ELF-1 (cell line): ENCODE measurements around the gene UNC93B1.

ENCODE experiments used
- DNase-seq: peaks from one replicate; pipeline ENCODE4 v3.0.0-alpha.2; 2016; ENCODE audit warnings: low read depth, low spot score

The UNC93B1 gene, protein sequence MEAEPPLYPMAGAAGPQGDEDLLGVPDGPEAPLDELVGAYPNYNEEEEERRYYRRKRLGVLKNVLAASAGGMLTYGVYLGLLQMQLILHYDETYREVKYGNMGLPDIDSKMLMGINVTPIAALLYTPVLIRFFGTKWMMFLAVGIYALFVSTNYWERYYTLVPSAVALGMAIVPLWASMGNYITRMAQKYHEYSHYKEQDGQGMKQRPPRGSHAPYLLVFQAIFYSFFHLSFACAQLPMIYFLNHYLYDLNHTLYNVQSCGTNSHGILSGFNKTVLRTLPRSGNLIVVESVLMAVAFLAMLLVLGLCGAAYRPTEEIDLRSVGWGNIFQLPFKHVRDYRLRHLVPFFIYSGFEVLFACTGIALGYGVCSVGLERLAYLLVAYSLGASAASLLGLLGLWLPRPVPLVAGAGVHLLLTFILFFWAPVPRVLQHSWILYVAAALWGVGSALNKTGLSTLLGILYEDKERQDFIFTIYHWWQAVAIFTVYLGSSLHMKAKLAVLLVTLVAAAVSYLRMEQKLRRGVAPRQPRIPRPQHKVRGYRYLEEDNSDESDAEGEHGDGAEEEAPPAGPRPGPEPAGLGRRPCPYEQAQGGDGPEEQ

DNA sequence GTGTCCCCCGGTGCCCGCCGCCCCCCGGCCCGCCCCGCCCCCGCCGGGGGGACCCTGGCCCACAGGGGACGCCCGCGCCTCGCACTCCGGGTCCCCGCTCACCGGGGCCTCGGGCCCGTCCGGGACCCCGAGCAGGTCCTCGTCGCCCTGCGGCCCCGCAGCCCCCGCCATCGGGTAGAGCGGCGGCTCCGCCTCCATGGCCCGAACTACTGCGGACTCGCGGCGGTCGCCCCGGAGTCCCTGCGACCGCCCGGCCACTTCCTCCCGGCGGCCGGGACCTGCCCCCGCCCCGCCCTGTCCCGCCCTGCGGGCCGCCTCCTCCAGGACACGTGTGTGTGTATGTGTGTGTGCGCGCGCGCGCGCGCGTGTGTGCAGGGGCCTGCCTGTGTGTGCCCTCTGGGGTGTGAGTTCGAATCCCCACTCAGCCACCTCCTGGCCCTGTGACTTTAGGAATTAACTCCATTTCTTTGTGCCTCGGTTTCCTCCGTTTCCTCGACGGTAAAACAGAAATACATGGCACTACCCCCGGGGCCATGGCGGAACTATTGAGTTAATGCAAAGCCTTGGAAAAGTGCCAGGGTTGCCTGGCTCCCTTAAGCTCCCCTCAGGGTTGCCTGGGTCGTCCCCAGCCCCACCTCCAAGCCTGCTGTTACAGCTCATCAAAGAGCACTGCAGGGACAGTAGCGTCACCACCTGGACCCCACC, at the start of gene UNC93B1:
Gene UNC93B1, minus strand, starts transcription at position 252 of the 705 bp plus-strand sequence. Its CDS starts 54 bp downstream, at position 198.
- DNase-seq, result peak; percentile 68

DNA sequence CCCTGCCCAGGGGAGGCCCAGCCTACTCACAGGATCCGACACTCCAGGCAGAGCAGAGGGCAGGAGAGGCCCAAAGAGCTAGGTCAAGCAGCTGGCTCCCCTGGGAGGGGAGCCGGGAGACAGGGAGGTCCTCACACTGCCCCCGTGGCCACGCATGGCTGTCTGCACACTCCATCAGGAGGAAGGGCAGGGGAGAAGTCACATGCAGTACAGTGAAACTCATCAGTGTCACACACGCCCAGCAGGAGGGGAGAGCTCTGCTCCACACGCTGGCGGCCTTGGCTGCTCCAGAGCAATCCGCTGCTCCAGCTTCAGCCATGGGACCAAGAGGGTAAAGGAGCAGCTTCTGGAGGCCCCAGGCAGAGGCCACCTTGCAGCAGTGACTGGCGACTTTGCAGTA, 49.2 kb upstream of the UNC93B1 start:
- DNase-seq, result no peak

DNA sequence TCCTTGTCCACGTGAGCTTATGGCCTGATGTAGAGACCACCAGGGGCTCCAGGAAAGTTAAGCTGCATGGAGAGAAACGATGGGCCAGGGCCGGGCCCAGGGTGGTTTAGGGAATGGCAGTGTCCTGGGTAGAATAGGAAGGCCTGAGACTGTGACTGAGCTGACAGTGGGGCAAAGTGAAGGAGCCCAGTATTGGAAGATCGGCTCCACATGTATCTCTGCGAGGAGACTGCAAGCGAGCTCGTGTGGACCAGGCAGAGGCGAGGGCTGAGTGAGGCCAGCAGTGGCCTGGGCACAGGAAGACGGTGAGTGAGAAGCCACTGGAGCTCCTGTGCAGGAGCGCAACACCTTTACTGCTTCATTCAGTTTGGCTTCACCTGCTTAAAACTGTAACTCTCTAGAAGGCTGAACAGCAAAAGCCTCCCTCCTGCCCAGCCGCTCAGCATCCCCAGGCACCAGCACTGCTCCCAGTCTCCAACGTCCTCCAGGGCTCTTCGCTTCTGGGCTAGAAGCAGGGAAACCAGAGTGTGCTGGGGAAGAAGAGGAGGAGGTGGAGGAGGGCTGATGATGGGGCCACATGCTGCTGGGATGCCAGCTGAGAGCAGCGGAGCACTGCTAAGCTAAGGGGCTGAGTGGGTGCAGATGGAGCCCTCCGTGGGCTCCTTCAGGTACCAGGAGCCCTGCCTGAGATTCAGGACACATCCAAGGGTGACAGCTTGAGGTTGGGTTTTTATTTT, 48.4 kb upstream of the UNC93B1 start:
- DNase-seq, result no peak

DNA sequence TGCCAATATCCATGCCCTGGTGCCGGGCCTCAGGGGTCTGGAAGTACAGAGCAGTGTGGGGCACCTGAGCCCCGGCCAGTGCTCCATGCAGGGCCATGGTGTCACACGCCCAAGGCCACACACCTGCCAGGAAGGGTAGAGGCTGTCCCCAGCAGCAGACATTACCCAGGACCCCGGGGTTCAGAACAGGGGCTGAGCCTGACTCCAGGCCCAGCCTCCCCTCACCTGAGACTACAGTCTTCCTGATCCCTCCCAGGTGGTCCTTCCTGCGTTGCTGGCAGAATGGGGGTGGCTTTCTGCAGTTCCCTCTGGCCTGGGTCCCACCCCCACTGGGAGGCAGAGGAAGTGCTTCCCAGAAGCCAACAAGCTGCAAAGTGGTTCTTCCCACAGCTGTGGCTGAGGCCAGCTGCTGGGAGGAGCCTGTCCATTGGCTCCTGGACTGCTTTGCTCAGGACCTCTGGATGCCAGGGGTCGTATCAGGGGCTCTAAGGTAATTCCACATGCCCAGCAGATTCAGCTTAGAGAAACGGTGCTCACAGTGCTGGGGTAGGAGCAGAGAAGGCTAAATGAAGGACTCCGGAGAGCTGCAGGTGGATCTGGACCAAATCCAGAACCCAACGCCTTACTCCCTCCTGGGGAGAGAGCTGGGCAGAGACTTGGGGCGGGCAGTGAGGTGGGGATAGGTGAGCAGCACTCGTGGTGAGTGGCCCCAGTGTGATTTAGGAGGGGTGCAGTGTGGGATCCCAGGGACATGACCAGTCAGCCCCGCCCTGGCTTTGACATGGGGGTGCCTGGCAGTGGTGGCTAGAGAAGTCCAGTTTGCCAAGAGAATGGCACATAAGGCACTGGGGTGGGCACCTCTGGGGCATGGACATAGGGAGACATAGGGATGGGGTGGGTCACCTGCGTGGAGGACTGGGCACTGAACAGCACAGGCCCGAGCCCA, 47.6 kb upstream of the UNC93B1 start:
- DNase-seq, result no peak

DNA sequence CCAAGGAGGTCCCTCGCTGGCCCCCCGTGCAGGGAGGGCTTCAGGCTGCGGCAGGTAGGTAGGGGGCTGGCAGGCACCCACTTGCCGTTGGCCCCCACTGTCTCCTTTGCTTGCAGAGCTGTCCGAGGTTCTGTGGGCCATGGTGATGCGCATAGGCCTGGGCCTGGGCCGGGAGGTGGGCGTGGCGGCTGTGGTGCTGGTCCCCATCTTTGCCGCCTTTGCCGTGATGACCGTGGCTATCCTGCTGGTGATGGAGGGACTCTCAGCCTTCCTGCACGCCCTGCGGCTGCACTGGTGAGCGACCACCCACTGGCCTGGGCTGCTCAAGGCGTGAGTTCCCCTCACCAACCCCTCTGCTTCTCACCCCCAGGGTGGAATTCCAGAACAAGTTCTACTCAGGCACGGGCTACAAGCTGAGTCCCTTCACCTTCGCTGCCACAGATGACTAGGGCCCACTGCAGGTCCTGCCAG, 46.5 kb upstream of the UNC93B1 start:
- DNase-seq, result no peak

DNA sequence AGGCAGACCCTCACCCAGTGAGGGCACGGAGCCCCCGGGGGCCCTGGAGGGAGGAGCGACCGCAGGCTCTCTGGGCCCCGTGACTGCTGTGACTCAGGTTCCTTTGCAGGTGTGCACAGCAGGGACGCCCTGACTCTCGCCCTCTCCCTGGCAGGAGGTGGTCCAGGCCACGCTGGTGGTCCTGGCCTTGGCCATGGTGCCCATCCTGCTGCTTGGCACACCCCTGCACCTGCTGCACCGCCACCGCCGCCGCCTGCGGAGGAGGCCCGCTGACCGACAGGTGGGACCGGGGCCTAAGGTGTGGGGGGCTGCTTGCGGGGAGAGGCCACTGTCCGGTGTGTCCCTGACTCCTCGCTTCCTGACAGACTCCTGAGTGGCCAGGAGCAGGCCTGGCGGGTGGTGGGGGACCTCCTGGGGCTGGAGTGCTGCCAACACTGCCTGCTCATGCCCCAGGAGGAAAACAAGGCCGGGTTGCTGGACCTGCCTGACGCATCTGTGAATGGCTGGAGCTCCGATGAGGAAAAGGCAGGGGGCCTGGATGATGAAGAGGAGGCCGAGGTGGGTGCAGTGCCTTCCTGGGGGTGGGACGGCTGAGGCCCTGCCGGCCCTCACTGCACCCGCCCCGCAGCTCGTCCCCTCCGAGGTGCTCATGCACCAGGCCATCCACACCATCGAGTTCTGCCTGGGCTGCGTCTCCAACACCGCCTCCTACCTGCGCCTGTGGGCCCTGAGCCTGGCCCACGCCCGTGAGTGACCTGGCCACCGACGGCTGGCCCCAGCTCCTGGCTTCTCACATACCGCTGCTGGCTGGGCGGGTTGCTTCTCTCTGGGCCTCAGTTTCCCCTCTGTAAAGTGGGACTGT, 45.8 kb upstream of the UNC93B1 start:
- DNase-seq, result no peak

DNA sequence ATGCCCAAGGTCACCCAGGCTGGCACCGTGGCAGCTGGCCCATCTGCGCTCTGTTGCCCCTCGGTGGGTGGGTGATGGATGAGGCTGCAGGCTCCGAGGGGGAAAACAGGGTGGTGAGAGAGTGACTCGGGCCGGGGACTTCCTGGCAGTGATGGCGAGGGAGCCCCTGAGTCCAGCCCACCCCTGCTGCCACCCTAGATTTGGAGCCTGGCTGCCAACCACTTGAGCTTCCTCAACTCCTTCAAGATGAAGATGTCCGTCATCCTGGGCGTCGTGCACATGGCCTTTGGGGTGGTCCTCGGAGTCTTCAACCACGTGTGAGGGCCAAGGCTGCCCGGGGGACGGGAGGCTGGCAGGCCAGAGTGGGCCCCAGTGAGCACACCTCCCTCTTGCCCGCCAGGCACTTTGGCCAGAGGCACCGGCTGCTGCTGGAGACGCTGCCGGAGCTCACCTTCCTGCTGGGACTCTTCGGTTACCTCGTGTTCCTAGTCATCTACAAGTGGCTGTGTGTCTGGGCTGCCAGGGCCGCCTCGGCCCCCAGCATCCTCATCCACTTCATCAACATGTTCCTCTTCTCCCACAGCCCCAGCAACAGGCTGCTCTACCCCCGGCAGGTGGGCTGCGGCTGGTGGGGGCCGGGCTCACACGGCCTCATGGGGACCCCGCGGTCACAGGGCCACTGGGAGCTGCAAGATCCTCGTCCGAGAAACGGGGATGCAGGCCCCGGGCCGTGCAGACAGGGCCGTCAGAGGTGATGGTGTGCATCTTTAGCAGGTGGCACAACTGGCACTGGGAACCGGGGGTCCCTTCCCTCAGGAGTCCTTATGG, 45.0 kb upstream of the UNC93B1 start:
- DNase-seq, result no peak

DNA sequence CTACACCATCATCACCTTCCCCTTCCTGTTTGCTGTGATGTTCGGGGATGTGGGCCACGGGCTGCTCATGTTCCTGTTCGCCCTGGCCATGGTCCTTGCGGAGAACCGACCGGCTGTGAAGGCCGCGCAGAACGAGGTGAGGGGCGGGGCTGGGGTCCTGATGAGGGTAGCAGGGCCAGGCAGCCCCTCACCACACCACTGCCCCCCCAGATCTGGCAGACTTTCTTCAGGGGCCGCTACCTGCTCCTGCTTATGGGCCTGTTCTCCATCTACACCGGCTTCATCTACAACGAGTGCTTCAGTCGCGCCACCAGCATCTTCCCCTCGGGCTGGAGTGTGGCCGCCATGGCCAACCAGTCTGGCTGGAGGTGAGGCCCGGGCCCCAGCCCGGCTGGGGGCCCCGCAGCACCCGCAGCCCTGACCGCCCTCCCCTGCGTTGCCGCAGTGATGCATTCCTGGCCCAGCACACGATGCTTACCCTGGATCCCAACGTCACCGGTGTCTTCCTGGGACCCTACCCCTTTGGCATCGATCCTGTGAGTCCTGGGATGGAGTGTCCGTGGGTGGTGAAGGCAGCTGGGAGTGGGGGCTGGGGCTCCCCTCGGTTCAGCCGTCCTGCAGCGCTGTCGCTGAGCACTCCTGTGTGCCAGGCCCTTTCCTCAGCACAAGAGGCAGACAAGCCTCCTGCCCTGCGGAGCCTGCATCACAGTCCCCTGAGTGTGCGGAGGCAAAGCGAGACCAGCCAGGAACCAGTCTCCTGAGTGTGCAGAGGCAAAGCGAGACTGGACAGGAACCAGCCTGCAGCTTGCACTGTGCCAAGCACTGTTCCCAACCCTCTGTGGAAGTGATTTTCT, 43.8 kb upstream of the UNC93B1 start:
- DNase-seq, result no peak

DNA sequence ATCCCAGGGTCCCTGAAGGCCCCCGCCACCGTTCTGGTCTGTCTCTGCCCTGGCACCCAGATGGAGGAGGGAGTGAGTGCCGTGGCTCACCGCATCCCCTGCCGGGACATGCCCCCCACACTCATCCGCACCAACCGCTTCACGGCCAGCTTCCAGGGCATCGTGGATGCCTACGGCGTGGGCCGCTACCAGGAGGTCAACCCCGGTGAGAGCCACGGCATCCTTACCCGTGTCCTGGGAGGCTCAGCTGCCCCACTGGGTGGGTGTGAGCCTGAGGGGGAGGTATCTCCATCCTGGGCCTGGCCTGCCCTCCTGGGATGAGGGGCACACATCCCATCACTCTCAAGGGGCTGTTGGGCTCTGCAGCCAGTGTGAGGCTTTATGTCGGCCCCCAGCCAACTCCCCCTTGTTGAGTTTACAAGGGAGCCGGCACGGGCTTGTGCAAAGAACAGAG, 41.0 kb upstream of the UNC93B1 start:
- no peak for DNase-seq

DNA sequence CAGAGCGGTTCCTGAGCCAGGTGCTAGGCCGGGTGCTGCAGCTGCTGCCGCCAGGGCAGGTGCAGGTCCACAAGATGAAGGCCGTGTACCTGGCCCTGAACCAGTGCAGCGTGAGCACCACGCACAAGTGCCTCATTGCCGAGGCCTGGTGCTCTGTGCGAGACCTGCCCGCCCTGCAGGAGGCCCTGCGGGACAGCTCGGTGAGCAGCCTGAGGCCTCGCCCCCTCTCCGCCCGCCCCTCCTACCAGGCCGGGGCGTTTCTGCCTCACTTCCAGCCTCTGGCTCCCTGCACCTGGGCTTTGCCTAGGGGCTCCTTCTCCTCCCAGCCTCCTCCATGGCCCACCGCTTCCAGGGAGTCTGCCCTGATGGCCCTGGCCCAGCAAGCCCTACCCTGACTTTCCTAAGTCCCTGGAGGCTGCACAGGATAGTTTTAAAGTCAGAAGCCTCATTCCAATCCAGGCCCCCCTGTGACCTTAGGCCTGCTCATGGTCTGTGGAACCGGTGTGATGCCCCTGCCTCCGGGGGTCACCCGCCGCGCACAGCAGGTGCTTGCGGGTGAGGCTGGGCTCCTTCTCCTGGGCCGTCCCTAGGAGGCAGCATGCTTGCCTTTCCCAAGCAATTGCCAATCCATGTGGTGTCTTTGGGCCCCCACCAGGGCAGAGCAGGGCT, 40.4 kb upstream of the UNC93B1 start:
- DNase-seq, result peak; percentile 64

DNA sequence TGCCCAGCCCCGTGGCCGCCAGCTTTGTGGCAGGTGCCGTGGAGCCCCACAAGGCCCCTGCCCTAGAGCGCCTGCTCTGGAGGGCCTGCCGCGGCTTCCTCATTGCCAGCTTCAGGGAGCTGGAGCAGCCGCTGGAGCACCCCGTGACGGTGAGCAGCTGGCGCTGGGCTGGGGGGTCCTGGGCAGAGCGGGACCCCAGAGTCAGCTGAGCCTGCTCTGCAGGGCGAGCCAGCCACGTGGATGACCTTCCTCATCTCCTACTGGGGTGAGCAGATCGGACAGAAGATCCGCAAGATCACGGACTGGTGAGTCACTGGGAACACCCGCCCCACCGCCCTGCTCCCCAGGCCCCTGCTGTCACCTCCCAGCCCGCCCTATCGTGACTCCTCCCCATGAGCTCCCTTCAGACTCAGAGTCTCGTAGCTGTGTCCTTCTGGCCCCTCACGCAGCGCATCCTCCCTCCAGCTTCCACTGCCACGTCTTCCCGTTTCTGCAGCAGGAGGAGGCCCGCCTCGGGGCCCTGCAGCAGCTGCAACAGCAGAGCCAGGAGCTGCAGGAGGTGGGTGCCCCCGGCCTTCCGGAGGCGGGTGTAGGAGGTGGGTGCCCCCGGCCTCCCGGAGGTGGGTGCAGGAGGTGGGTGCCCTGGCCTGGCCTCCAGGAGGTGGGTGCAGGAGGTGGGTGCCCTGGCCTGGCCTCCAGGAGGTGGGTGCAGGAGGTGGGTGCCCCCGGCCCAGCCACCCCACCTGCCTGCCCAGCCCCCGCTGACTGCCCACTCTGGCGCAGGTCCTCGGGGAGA, 39.6 kb upstream of the UNC93B1 start:
- peak; percentile 43 for DNase-seq

DNA sequence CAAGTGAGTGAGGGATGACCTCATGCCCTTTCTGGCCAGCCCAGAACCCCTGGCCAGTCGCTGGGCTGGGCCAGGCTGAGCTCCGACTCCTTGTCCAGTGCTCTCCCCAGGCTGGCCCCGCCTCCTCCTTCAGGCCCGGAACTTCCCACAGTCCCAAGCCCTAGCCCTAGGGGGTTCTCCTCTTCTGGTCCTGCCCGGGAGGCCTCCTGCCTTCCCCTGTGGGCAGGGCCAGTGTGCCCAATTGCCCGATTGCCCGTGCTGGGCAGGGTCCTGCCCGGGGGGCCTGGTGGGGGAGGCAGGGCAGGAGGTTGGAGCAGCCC, 39.1 kb upstream of the UNC93B1 start:
- DNase-seq, result no peak

DNA sequence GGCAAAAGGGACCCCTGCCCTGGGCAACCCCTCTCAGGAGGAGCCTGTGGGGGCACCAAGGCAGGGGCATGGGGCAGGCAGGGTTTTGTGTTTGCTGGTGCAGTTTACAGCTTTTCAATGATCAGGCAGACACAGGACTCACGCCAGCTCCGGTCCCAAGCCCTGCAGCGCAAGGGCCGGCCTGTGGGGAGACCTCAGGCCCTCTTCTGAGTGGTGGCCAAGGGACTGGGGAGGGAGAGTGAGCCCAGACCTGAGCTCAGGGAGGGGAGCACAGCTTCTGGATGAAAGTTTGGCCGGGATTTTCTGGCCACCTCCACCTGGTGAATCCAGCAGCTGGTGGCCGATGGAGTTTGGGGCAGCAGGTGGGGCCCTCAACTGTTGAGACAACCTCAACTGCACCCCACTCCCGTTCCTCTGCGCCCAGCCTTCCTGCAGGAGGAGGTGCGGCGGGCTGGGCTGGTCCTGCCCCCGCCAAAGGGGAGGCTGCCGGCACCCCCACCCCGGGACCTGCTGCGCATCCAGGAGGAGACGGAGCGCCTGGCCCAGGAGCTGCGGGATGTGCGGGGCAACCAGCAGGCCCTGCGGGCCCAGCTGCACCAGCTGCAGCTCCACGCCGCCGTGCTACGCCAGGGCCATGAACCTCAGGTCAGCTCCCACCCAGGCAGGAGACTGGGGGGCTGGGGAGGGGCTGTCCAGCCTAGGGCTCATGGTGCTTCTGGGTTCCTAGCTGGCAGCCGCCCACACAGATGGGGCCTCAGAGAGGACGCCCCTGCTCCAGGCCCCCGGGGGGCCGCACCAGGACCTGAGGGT, 38.5 kb upstream of the UNC93B1 start:
- DNase-seq, result no peak

DNA sequence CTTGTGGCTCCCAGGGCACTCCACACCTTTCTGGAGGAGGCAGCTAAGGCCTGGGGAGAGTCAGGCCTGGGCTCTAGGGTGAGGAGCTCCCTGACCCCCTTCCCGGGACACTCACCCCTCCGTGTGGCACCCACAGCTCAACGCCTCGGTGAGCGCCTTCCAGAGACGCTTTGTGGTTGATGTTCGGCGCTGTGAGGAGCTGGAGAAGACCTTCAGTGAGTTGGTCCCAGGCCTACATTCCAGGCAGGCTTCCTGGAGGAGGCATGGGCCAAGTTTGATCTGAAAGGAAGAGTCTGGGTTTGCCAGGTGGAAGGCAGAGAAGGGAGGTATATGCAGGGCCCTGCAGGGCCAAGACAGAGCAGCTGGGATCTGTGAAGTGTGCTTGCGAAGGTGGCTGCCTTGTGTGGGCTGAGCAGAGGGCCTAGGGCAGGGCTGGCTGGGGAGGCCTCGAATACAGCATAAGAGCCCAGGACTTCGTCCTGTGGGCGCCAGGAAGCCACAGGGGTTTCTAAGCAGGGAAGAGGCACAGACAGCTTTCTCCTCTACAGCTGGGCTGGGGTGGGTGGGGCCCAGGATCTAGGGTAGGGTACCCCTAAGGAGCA, 37.8 kb upstream of the UNC93B1 start:
- no peak for DNase-seq

DNA sequence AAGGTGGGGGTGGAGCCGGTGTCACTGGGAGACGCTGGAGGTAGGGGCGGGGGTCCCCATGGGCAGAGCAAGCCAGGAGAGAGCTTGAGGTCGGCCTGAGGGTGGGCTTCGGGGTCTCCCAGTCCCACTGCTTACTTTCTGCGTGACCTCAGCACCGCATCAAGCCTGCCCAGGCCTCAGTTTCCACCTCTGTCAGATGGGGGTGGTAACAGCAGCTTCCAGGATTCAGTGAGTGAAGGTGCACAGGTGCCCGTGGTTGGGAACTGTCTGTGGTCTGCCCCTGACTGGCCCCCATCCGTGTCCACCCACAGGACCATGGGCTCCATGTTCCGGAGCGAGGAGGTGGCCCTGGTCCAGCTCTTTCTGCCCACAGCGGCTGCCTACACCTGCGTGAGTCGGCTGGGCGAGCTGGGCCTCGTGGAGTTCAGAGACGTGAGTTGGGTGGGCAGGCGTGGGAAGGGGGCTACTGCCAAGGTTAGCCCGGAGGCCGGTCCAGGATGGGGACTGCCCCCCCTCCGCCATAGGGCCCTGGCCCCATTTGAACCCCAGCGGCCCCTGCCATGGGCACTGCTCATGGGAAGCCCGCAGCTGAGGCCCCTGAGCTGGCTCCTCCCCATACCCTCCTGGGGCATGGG, 37.2 kb upstream of the UNC93B1 start:
- no peak for DNase-seq
